ENCODE results near the gene PDIA2.
"Not testable (repeated sequence)": the region's sequence is repeated elsewhere in the genome, so short reads cannot be mapped to it uniquely, and the experiment has no call there.

The PDIA2 gene

DNA sequence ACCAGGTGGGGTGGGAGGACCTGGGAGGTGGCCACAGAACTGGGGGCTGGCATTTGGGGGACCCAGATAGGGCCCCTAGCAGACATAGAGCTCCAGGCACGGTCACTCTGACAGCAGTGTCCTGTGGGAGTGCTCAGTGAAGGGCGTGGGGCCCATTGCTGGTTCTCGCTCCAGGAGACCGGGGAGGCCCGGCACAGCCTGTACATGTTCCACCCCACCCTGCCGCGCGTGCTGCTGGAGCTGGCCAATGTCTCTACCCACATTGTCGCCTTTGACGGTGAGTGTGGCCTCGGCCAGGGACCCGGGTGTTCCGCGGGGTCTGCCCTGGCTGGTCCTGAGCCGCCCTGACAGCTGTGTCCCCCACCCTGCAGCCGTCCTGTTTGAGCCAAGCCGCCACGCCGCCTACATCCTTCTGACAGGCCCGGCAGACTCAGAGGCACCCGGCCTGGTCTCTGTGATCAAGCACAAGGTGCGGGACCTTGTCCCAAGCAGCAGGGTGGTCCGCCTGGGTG is 18.5 kb upstream of the PDIA2 start:
- no peak for DNase-seq

DNA sequence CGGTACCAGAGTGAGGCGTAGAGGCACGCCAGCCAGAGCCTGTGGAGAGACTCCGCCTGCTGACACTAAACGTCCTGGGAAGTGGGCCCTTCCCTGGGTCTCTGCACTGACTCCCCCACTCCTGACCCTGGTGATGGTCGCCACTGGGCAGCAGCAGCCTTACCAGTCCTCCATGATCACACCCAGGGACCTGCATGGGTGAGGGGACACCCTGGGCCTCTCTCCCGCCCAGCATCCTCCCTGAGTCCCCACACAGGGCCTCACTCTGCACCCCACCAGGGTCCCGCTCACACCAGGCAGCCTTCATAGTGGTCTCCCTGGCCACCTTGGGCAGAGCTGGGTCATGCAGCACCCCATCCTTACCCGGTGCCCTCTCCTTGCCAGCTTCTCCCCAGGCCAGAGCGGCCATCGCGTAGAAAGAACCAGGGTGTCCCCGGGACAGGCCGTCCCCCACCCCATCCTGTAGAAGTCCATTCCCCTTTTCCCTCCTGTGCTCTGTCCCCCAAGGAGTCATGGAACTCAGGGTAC is 17.9 kb upstream of the PDIA2 start:
- no peak for DNase-seq

DNA sequence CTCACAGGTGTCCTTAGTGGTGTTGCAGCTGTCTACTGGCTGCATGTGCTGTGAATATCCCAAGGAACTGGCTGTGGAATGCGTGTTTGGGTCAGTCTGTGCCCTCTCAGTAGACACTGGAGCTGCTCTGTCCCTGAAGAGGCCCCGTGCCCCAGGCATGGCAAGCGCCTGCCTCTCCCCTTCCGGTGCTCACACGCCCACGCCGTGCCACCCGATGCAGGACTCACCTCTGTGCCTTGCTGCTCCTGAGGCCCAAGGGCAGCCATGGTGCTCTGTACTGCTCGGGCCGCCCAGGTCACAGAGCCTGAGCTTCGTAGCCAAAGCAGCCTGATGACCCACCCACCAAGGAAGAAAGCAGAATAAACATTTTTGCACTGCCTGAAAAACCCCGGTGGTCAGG is 17.3 kb upstream of the PDIA2 start:
- DNase-seq = no peak

DNA sequence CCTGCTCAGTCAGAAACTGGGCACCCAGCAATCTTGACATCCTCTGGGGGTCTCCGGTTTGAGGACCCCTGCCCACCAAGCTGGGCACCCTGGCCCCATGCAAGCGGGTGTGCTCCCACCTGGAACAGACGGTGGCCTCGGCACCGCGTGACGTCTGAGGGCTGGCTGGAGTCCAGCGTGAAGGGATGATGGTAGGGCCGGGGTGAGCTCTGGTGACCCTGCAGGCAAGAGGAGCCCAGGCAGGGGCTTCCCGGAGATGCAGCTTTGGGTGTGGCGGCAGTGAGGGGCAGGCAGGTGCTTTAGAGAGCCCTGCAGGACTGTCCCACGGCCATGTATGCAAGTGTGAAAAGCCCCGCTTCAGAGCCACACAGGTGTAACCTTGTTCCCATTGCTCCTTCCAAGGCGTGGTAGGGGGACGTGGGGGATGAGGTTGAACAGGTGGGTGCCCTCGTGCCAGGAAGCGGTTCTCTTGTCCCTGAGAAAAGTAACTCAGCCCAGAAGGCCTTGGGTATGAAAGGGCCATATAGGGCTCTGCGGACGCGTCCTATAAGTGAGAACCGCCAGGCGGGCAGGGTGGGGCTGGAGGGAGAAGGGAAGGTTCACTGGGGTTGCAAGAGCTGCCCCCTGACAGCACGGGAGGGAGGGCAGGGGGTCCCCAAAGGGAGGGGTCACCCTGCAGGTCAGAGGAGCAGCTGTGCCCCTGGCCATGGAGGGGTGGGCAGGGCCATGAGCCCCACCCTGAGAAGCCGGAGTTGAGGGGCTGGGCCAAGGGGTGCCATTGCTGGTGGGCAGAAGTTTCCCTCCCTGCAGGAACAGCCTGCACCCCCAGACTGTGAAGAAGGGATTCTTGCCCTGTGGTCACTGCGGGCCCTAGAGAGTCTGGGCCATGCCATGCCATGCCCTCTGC is 16.5 kb upstream of the PDIA2 start:
- DNase-seq = no peak

DNA sequence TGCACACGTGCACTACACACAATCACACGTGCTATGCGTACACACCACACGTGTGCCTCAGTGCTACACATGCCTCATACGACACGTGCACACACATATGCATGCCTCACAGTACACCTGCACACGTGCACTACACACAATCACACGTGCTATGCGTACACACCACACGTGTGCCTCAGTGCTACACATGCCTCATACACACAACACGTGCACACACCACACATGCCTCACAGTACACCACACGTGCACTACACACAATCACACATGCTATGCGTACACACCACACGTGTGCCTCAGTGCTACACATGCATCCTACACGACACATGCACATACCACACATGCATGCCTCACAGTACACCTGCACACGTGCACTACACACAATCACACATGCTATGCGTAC is 15.4 kb upstream of the PDIA2 start:
- DNase-seq = not testable (repeated sequence)

DNA sequence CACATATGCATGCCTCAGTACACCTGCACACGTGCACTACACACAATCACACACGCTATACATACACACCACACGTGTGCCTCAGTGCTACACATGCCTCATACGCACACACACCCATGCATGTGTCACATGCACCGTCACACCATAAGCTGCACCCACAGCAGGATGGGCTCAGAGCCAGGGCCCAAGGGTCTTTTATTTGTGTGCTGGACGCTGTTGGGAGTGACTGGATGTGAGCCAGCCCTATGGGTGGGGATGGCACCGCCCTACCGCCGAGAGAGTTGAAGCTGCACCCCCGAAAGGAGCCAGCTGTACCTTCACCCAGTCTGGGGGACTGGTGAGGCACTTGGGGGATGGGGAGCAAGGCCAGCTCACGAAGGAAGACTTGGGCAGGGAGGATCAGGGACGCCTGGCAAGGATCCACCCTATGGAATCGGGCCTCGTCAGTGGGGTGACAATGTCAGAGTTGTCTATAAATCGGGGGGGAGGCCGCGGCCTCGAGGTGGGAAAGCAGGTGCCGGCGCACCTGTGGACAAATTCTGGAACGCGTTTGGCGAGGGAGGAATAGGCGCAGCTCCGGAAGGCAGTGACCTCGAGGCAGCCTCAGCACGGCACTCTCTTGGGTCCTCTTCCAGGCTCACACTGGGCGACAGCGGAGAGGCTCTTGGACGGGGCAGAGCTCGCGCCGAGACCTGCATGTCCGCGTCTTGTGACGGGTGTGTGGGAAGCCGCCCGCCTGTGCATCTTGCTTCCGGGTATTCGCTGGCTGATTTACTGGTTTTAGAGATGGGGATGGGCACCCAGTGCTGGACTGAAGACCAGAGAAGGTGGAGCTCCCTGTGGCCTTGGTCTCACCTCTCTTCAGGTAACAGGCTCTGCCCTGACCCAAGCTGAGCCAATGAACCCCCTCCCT is 14.6 kb upstream of the PDIA2 start:
- no peak for DNase-seq

DNA sequence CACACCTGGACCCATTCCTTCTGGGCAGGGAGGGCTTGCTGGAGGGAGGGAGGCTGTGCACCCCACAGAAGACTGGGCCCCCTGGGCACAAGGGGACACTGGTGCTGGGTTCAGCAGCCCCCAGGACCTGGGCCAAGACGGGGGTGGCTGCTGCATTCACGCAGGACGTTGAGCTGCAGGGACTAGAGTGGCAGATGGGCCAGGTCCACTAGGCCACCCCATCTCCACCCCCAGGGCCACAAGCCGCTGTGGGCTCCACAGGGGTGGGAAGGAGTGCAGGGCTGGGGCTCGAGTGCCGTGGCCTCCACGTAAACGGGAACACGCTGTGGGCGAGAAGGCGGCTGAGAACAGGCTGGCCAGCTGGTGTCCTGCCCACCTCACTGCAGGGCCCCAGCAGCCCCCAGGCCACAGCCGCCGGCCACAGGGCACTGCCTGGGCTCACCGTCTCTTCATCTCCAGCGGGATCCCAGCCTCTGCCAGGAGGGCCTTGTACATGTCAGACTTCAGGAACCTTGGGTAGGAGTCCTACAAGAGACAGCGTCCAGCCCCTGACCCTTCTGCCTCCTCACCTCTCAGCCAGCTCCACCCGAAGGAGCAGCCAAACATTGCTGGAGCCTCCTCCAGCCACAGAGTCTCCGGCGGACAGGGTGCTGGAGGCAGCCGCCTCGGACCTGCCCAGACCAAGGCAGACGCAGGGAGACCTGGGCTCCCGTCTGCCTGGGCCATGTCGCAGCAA is 13.7 kb upstream of the PDIA2 start:
- no peak for DNase-seq

DNA sequence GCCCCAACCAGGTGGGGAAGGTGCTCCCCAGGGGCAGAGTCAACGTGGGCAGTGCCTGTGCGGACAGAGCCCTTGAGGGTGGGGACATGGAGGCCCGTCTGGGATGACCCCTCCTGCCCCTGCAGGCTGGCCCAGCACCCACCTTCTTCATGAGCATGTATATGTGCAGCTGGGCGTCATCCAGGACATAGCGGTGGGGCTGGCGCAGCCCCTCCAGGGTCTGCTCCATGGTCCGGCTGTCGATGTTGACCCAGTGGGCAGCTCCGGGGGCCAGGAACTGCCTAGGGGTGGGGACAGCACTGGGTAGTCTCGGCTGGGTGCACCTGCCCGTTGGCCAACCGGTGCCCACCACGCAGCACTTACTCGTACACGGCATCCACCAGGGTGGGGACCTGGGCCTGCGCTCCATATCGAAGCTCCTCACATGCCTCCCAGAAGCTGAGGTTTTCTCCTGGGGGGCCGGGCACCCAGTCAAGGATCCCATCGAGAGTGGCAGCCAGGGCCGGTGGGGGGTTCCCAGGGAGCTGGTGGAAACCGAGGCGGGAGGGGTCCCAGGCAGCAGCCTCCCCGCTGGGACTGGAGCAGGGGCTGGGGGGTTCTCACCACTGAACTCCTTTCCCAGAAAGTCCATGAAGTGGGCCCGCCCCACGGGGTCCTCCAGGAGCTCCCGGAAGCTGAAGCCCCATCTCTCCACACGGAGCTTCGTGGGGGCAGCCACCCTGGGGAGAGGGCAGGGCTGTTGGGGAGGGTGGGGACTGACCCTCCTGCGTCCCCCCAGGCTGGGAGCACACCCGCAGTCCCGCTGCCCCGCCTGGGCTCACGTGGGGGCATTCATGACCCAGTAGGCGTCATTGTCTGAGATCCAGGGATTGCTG is 12.3 kb upstream of the PDIA2 start:
- no peak for DNase-seq

DNA sequence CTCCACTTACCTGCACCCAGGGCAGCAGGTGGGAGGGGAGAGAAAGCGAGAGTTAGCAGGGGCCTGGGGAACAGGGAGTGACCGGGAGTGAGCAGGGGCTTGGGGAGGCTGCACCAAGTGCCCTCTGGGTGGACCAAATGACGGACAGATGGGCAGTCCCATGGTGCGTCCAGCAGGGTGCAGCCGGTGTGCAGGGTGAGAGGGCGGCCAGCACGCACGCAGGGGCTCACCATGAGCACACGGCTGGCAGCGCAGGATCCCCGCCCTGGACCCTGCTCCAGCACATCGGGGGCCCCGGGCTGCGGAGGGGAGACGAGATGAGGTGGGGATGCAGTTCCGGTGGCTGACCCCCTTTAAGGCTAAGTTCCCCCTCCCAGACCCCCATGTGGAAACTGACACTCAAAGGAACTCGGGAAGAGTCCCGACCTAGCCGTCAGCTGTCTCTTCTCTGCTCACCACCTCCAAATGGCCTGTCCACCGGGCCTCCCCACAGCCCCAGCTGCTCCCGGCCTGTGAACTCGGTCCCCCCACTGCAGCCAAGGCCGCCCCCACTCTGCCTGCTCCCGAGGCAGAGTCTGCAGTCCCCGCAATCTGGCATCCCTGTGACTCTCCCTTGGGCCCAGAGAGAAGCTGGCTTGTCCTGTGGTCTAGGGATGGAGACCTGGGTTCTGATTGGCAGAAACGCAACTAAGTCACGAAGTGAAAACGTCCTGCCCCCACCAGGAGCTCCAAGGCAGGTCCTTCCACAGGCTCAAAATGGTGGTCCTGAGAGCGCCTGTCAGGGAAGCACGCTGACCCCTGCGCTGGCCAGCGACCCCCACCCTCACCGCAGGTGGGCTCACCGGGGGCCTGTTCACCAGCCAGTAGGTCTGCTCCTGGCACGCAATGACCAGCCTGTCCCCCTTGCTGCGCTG is 10.1 kb upstream of the PDIA2 start:
- DNase-seq = no peak

DNA sequence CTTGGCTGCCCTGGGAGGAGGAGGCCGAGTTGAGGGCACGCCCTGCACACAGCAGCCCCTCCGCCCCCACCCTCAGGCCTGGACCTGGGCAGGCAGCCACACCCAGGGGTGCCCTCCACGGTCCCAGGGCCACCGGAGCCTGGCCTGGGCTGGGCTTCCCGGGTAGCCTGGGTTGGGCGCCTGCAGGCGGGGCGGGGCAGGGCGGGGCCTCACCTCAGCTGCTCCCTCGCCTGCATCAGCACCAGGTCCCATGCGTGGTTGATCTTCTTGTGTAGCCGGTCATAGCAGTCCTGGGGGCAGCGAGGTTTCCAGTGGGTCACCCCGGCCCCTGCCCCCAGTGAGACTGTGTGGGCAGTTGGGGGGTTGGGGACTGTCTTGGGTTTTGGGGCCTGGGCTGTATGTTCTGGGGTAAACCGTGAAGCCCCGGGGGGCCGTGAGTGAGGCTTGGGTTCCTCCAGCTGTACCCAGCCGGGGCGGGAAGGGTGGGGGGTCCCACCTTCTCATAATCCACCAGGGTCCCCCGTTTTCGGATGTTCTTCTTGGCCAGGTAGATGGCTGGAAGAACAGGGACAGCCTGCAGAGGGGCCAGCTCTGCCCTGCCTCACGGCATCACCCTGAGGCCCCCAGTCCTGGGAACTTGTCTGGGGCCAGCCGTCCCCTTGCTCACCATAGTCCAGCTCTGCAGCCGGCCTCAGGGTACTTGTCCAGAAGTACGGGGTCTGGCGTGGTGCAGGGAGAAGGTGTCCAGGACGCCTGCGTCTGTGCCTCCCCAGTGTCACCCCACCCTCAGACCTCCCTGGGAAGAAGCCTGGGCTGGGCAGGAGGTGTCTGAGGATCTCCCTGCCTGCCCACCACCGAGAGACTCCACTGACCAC is 9.2 kb upstream of the PDIA2 start:
- DNase-seq = no peak

DNA sequence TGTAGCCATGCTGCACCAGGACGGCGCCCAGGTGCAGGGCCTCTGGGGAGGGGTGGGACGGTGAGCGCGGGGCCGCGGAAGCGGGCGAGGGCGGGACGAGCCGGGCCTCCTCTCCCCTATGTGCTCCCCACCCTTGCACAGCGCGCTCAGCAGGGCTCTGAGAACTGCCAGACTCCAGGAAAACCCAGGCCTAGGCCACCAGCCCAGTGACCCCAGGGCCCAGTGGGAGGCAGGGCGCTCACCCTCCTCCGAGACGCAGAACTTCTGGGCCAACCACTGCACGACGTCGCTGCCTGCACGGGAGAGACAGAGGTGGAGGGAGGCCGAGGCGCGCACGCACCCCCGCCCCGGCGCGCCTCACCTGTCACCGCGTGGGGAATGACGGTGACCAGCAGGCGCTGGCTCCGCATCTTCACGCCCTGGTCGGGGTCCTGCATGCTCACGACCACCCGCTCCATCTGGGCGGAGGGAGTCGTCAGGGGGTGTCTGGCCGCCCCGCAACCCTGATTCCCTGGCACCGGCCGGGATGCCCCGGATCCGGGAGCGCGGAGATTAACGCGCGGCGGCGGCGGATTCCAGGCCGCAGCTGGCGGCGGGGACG is 7.8 kb upstream of the PDIA2 start:
- no peak for DNase-seq

DNA sequence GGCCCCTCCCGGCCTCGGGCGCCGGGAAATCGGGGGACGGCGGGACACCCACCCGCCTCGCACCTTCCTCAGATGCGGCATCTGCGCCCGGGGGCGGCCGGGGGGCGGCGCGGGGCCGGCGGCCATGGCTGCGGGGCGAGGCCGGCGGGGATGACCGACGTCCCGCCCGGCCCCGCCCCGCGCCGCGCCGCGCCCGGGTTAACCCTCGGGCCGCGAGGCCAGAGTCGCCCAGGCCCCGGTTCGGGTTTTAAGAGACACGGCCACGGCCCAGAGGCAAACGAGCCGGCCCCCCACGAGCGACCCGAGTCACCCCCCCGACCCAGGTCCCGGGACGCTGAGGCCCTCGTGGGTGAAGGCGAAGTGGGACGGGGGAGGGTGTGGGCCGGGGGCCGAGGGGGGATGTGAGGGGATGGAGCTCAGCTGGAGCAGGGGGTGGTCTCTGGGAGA is 7.2 kb upstream of the PDIA2 start, which contains the start of gene RGS11:
TSS of gene RGS11 (minus strand) at position 159 of the 447 bp plus-strand sequence. CDS start at position 126, 33 bp downstream.
- no peak for DNase-seq

DNA sequence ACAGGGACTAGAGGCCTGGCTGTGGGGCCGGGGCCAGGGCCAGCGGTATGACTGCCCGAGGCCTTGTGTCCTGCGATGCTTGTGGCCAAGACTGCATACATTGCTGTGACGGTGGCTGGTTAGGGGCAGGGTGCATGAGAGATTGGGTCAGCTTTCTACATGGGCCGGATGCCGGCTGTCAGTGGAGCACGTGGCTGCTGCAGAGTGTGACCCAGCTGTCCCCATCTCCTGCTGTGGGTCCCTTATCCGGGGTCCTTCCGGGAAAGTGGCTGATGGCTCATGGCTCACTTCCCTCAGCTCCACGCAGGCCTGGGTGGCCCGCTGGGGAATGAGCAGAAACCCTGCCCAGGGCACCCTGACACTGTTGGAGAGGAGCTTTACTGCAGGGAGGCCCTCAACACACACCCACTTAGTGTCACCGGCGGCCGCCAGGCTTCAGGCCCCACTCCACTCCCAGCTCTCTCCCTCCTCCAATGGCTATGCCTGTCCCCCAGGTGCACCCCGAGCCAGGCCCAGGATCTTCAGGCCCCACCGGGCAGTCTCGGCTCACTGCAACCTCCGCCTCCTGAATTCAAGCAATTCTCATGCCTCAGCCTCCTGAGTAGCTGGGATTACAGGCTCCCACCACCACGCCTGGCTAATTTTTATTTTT is 6.4 kb upstream of the PDIA2 start:
- no peak for DNase-seq

DNA sequence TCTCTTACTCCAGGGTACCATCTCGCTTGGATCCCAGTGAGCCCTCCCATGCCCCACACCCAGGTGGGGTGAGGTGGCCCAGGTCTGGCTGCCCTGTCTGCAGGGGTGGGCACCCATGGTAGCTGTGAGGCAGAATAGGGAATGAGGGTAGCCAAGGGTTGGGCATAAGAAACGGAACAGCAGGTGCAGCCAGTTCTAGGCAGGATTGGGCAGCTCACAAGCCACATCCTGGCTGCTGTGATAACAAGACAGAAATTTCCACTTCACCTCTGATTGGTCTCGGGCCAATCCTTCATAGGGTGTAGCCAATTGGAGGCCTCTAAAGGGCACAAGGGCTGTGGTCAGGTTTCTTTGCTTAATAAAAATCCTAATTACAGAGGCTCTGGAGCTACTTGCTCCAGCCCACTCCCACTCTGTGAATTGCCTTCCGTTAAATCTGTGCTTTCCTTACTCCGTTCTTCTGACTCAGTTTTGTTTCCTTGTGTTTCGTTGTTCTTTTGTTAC is 4.0 kb upstream of the PDIA2 start:
- DNase-seq = no peak

DNA sequence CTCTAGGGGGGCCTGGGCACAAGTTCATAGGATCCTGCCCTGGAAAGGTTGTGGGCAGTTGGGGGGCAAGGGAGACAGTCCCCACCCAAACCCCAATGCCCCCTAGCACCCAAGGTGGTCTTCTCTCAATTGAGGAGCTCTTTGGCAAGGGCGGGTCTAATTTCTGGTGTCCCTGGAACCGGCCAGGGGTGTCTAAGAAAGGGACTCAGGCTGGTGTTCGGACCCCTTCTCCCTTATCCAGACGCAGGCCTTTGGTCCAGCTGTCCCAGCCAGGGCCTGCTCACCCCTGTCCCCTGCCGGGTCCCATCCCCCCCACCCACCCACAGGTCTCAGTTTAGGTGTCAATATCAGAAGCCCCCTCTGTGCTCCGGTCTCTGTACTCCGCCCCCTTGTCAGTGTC is 3.4 kb upstream of the PDIA2 start:
- DNase-seq = no peak

DNA sequence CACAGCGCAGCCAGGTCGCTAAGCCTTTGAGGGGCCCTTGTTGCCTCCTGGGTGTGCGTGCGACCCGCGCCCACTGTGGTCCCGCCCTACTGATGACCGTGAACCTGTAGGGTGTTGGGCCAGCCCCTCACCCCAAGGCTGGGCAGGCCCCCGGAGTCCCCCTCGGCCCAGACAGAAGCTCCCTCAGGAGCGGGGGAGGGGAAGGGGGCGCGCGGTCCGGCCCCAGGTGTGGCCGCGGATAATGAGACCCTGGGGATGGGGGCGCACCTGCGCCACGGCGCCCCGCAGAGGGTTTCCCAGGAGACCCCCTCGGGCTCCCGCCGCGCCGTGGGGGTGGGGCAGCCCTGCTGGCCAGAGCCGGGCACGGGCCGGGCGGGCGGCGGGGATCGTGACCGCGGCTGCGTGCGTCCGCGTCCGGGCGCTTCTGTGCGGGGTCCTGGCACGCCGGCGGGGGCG is 2.9 kb upstream of the PDIA2 start:
- no peak for DNase-seq

DNA sequence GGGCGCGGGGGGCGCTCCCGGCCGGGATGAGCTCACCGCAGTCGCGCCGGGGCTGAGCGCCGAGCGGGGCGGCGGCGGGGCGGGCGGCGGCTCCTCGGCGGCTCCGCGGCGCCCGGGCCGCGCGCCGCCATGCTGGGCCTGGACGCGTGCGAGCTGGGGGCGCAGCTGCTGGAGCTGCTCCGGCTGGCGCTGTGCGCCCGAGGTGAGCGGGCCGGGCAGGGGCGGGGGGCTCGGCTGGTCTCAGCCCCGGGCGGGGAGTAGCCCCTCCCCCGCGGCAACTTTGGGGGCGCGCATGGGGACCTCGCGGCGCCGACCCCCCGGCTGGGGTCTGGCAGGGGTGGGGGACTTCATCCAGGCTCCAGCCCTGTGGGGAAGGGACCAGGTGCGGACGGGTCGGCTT is 2.4 kb upstream of the PDIA2 start, which contains the start of gene ARHGDIG:
TSS of gene ARHGDIG (plus strand) at position 40 of the 400 bp plus-strand sequence. CDS start at position 130, 90 bp downstream.
- DNase-seq = no peak

Data from NCI-H1417 treated with DMSO at 0.1 percent for 48 hours (cell line).